Caco-2 (cell line): ENCODE data around the gene CR2. TPM values are rescaled to one million over a fixed set of nuclear protein-coding genes. Genes with fewer than 3 reads are reported as not detected.

Experiments used
- BruUV-seq: library from RNA; stranded (reverse); fragments of 400-500 nt; replicated peaks from 2 replicates; lab custom pipeline; 2021; lab: Mats Ljungman, UMichigan
- CTCF ChIA-PET: fragments of 300-600 bp; sonication (Branson Sonifier 250); formaldehyde crosslinking; loops from one replicate; lab custom pipeline; 2022; ENCODE audit warnings: antibody characterized with exemption; lab: Charles Lee
- POLR2A ChIA-PET: fragments of 300-600 bp; sonication (Branson Sonifier 250); formaldehyde crosslinking; loops from one replicate; lab custom pipeline; 2022; ENCODE audit warnings: antibody characterized with exemption; lab: Charles Lee
- DNase-seq, 2 experiments: peaks; one replicate each; pipeline versions ENCODE4 v3.0.0 to v3.0.0-alpha.2; 2020 to 2022
- H3K27me3 ChIP-seq: replicated peaks from 2 replicates; pipeline ENCODE4 v1.6.0; 2011; ENCODE audit warnings: low read length; ENCODE audit not compliant: control insufficient read depth, insufficient read depth
- H3K36me3 ChIP-seq: 2 replicates; pipeline ENCODE4 v1.5.1; 2011; ENCODE audit warnings: low read length; ENCODE audit not compliant: control insufficient read depth, insufficient read depth
- H3K4me1 ChIP-seq: fragments of 250-450 bp; sonication (Bioruptor Pico); 2 replicates; pipeline ENCODE4 v1.5.1; 2020; ENCODE audit warnings: mild to moderate bottlenecking
- H3K4me3 ChIP-seq: 2 replicates; pipeline ENCODE4 v1.5.1; 2011; ENCODE audit warnings: low read depth, mild to moderate bottlenecking, control low read depth, low read length
- H3K9me3 ChIP-seq: fragments of 250-450 bp; sonication (Bioruptor Pico); 2 replicates; pipeline ENCODE4 v1.5.1; 2020; ENCODE audit warnings: mild to moderate bottlenecking, moderate library complexity
- H3K27ac Mint-ChIP-seq: one replicate; pipeline ENCODE4 v1.8.0; 2022; ENCODE audit warnings: mixed read lengths; ENCODE audit not compliant: unreplicated experiment
- H3K27me3 Mint-ChIP-seq: one replicate; pipeline ENCODE4 v1.8.0; 2022; ENCODE audit warnings: mixed read lengths; ENCODE audit not compliant: insufficient read depth, unreplicated experiment
- H3K36me3 Mint-ChIP-seq: one replicate; pipeline ENCODE4 v1.8.0; 2022; ENCODE audit warnings: mild to moderate bottlenecking, mixed read lengths; ENCODE audit not compliant: insufficient read depth, unreplicated experiment
- H3K4me1 Mint-ChIP-seq: one replicate; pipeline ENCODE4 v1.8.0; 2022; ENCODE audit warnings: low read depth, mixed read lengths; ENCODE audit not compliant: unreplicated experiment
- H3K4me3 Mint-ChIP-seq: one replicate; pipeline ENCODE4 v1.8.0; 2022; ENCODE audit warnings: mild to moderate bottlenecking, moderate library complexity, mixed read lengths; ENCODE audit not compliant: unreplicated experiment
- H3K9me3 Mint-ChIP-seq: one replicate; pipeline ENCODE4 v1.8.0; 2022; ENCODE audit warnings: mixed read lengths; ENCODE audit not compliant: unreplicated experiment
- intact Hi-C: fragments of 100-400 bp; cut with micrococcal nuclease; formaldehyde crosslinking; loops from one replicate; pipeline ENCODE4 v1.10.0; 2022; ENCODE audit not compliant: unreplicated experiment
- total RNA-seq: library from RNA; stranded (reverse); gene quantifications from 2 replicates; pipeline ENCODE4 v1.2.3, GENCODE V29; 2022
- TF ChIP-seq, protein P1 (sequence below), 2 experiments: fragments of 200-600 bp in 1 of 2; IDR thresholded peaks; 1 replicate in 1 of 2; 2 replicates in 1 of 2; pipeline versions ENCODE4 v1.5.1 to v1.8.0; 2011 to 2022; ENCODE audit warnings: antibody characterized with exemption in 1 of 2, control low read depth in 1 of 2, inconsistent platforms in 1 of 2, low read depth in 1 of 2, low read length in 1 of 2, mild to moderate bottlenecking in 1 of 2, moderate library complexity in 1 of 2; ENCODE audit not compliant: insufficient read depth in 1 of 2, severe bottlenecking in 1 of 2, unreplicated experiment in 1 of 2

Gene CR2
- total RNA-seq, 1 experiment from 2014 or later = 0.34 TPM

DNA sequence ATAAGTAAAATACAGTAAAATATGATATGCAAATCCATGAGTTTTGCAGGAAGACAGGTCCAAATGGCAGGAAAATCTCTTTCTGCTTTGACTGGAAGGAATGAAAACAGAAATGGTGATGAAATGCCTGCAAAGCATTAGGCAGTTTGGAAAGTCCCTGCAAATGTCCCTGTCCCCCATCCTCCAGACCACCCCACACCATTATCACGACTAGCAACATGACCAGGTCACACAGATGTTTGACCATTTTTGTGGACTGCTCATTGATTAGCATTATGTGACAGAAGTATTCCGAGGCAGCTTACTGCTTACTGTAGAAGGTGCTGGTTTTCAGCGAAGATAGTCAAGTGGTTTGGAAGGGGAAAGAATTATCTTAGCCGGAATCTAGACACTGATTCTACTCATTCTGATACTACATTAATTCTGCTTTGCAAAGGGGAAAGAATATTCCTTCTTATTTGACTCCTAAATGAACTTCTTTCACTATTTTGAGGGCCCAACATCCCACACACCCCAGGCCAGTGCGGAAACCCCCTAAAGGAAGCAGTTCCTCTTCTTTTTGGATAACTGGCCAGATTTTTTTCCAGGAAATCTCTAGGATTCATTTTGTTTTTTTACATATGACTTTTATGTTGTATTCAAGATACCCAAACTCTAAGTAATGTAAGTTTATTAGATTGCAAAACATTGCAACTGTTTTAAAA is 9.5 kb upstream of the CR2 start:
- Histone ChIP-seq H3K4me1 (no peaks in the 10 kb centered on the region), H3K9me3 (no peaks in the 10 kb centered on the region), H3K4me3 (no peak overlapping the region), H3K36me3 (no peaks in the 10 kb centered on the region), H3K27me3 (no peaks in the 10 kb centered on the region)
- peaks cover 34% of the 10 kb centered on the region for H3K27me3 Mint-ChIP-seq
- CTCF ChIA-PET = no interaction called here
- H3K36me3 Mint-ChIP-seq = no peaks in the 10 kb centered on the region
- POLR2A ChIA-PET = no interaction called here
- no peak overlapping the region for H3K4me3 Mint-ChIP-seq
- no TSS peak for BruUV-seq
- no peaks in the 10 kb centered on the region for H3K9me3 Mint-ChIP-seq
- DNase-seq = no peak
- no peaks in the 10 kb centered on the region for H3K4me1 Mint-ChIP-seq
- TF ChIP-seq, protein P1, sequence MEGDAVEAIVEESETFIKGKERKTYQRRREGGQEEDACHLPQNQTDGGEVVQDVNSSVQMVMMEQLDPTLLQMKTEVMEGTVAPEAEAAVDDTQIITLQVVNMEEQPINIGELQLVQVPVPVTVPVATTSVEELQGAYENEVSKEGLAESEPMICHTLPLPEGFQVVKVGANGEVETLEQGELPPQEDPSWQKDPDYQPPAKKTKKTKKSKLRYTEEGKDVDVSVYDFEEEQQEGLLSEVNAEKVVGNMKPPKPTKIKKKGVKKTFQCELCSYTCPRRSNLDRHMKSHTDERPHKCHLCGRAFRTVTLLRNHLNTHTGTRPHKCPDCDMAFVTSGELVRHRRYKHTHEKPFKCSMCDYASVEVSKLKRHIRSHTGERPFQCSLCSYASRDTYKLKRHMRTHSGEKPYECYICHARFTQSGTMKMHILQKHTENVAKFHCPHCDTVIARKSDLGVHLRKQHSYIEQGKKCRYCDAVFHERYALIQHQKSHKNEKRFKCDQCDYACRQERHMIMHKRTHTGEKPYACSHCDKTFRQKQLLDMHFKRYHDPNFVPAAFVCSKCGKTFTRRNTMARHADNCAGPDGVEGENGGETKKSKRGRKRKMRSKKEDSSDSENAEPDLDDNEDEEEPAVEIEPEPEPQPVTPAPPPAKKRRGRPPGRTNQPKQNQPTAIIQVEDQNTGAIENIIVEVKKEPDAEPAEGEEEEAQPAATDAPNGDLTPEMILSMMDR (IDR thresholded peaks at IDR 0.05; ENCODE audit: insufficient read depth in 1 of 2, low read depth in 1 of 2, low read length in 1 of 2, severe bottlenecking in 1 of 2, unreplicated experiment in 1 of 2) = no peak
- intact Hi-C loops = no loop called here
- no peak overlapping the region for H3K27ac Mint-ChIP-seq

DNA sequence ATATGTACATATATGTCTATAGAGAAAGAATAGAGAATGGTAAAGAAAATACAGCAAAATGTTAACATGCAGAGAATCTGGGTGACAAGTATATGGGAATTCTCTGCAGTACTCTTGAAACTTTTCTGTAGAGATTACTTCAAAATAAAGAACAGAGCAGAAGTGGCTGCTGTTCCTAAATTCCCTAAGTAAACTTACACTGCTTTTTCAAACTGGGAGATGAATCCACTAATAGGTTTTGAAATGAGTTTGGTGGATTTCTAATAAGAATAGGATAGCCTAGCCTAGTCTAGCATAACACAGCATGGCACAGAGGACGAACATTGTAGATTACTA is 450 bp upstream of the CR2 start:
- no peaks in the 10 kb centered on the region for H3K9me3 ChIP-seq
- intact Hi-C loops = loop anchor here (2.0 kb wide), 1 partner anchor 45 kb away; no protein-coding TSS in a partner anchor
- Mint-ChIP-seq H3K27me3 (peaks cover 21% of the 10 kb centered on the region), H3K27ac (no peak overlapping the region), H3K36me3 (no peaks in the 10 kb centered on the region), H3K9me3 (no peaks in the 10 kb centered on the region), H3K4me1 (no peaks in the 10 kb centered on the region), H3K4me3 (peak overlapping the region; percentile 63)
- BruUV-seq = no TSS peak
- no peak for DNase-seq
- ChIA-PET CTCF (interaction anchor here (1.4 kb wide), 1 partner anchor 49 kb away, joined by 9 read pairs; no protein-coding TSS in a partner anchor), POLR2A (no interaction called here)
- no peaks in the 10 kb centered on the region for H3K36me3 ChIP-seq
- H3K4me3 ChIP-seq = peak overlapping the region; percentile 43
- TF ChIP-seq, protein P1 (IDR thresholded peaks at IDR 0.05; ENCODE audit: insufficient read depth in 1 of 2, low read depth in 1 of 2, low read length in 1 of 2, severe bottlenecking in 1 of 2, unreplicated experiment in 1 of 2) = no peak
- H3K27me3 ChIP-seq = no peaks in the 10 kb centered on the region; the same call in 1 of the 2 replicates
- H3K4me1 ChIP-seq = no peaks in the 10 kb centered on the region; the same call in 1 of the 2 replicates

DNA sequence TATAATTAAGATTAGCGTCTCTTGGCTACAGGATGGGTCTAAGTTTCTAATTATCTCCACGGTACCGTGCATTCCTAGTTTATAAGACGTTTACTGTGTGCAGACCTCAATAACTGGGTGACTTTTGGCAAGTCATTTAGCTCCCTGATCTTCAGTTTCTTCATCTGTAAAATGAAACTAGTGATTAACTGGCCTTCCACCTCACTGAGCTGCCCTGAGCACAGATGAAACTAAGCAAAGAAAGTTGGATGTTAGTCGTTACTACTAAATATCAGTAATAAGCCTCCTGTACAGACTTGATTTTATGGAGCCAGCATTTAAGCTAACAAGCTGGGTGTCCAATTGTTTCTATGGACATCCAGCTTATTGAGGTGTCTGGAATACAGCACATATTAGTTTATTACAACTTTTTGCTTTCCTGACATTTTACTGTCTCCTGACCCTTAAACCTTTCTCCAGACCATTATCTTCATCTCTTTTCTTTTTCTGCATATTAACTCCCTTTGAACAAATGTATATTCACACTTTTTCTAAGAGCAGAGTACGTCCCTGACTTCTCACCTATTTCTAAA is 1.1 kb downstream of the CR2 start:
- Mint-ChIP-seq H3K27ac (no peak overlapping the region), H3K27me3 (peaks cover 13% of the 10 kb centered on the region), H3K36me3 (no peaks in the 10 kb centered on the region), H3K4me1 (no peaks in the 10 kb centered on the region), H3K9me3 (no peaks in the 10 kb centered on the region), H3K4me3 (peak overlapping the region; percentile 63)
- CTCF ChIA-PET = no interaction called here
- no peak for DNase-seq
- POLR2A ChIA-PET = interaction anchor here (0.6 kb wide), 1 partner anchor 209 kb away, joined by 4 read pairs; no protein-coding TSS in a partner anchor
- Histone ChIP-seq H3K4me3 (no peak overlapping the region), H3K27me3 (no peaks in the 10 kb centered on the region; the same call in 1 of the 2 replicates), H3K4me1 (no peaks in the 10 kb centered on the region; the same call in 1 of the 2 replicates), H3K9me3 (no peaks in the 10 kb centered on the region), H3K36me3 (no peaks in the 10 kb centered on the region)
- no TSS peak for BruUV-seq
- TF ChIP-seq, protein P1 (IDR thresholded peaks at IDR 0.05; ENCODE audit: insufficient read depth in 1 of 2, low read depth in 1 of 2, low read length in 1 of 2, severe bottlenecking in 1 of 2, unreplicated experiment in 1 of 2) = no peak
- intact Hi-C loops = loop anchor here (2.0 kb wide), 1 partner anchor 44 kb away; no protein-coding TSS in a partner anchor
